Body of pancreas (tissue), 4 donors: ENCODE data around the gene ABLIM3.

Source experiments
- POLR2A ChIP-seq, 3 donors: fragments of 450-650 bp; IDR thresholded peaks; one replicate each; pipeline ENCODE4 v1.6.1; 2016; ENCODE audit warnings: antibody characterized with exemption in 3 of 3, mild to moderate bottlenecking in 2 of 3
- TF ChIP-seq, protein P1 (sequence below), 7 experiments: fragments of 450-650 bp in 4 of 7; fragments of 200-600 bp in 3 of 7; sonication (generic) in 3 of 7; IDR thresholded peaks; one replicate each; pipeline ENCODE4 v1.5.1; 2016 to 2019; ENCODE audit warnings: antibody characterized with exemption in 7 of 7

DNA sequence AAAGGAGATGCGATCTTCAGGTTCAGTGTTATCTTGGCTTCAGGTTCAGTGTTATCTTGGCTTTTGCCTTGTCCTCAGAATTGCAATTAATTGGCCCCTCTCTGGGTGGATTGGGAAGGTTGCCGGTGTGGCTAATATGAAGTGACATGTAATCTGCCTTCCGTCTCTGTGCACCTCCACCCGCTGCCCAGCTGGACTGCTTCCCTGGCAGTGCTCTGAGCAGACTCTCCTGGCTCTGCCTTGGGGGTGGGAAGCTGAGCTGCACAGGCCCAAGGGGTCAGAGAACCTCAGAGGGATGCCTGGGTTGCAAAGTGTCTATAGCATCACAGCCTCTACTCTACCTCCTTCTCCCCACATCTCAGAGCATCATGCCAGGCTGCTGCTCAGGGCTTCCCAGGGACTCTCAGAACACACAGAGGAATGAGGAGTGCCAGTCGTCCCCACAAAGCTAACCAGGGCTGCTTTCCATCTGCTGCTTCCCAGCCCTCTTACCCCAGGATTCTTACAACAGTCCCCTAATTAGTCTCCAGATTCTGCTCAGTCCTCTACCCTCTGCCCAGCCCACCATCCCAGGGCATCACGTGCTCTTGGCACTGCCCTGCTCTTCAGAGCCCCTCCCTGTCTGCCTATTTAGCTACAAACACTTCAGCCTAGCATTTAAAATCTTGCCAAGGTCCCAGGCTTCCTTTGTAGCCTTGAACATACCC, 76.0 kb downstream of the ABLIM3 start:
- TF ChIP-seq, protein P1, sequence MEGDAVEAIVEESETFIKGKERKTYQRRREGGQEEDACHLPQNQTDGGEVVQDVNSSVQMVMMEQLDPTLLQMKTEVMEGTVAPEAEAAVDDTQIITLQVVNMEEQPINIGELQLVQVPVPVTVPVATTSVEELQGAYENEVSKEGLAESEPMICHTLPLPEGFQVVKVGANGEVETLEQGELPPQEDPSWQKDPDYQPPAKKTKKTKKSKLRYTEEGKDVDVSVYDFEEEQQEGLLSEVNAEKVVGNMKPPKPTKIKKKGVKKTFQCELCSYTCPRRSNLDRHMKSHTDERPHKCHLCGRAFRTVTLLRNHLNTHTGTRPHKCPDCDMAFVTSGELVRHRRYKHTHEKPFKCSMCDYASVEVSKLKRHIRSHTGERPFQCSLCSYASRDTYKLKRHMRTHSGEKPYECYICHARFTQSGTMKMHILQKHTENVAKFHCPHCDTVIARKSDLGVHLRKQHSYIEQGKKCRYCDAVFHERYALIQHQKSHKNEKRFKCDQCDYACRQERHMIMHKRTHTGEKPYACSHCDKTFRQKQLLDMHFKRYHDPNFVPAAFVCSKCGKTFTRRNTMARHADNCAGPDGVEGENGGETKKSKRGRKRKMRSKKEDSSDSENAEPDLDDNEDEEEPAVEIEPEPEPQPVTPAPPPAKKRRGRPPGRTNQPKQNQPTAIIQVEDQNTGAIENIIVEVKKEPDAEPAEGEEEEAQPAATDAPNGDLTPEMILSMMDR (IDR thresholded peaks at IDR 0.05) = no peak
- TF ChIP-seq POLR2A (IDR thresholded peaks at IDR 0.05) = no peak
